GM19351 (cell line): ENCODE results near the gene CCND3.

Experiments used
- ATAC-seq: cut with Tn5 transposase; IDR thresholded peaks from one replicate; pipeline ENCODE4 v1.9.1; 2021; ENCODE audit warnings: mild to moderate bottlenecking, moderate library complexity; ENCODE audit not compliant: unreplicated experiment

The CCND3 gene

DNA sequence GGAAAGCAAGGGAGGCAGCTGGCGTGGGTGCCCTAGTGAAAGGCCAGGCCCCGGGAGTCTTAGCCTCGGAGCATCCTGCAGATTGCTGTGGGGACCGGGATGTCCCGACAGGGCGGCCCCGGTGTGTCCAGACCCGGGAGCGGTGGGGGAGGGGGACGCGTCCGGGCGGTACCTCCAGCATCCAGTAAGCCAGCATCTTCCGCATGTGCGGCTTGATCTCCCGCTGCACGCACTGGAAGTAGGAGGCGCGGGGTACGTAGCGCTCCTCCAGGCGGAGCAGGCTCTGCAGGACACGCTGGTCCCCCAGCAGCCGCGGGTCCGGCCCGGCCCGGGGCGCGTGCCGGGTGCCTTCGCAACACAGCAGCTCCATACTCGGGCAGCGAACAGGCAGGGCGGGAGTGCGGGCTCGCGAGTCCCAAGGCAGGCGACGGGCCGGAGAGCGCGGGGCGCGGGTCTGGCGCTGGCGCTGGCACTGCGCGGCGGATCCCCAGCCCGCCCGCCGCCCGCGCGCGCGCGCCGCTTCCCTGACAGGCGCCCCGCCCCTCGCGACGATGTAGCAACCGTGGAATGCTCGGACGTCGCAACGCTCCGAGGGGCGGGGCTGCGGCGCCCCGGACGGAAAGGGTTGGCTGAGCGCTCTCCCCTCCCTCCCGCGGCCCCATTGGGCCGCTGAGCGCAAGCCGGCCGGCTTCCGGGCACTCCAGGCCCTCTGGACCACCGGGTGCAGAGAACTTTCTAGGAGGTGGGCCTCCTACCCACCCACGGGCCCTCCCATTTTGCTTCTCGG, at the start of gene CCND3:
Gene CCND3 (minus strand): TSS at position 529 of the 787 bp plus-strand sequence. CDS start 159 bp downstream, at position 370.
- peak; percentile 90 for ATAC-seq

DNA sequence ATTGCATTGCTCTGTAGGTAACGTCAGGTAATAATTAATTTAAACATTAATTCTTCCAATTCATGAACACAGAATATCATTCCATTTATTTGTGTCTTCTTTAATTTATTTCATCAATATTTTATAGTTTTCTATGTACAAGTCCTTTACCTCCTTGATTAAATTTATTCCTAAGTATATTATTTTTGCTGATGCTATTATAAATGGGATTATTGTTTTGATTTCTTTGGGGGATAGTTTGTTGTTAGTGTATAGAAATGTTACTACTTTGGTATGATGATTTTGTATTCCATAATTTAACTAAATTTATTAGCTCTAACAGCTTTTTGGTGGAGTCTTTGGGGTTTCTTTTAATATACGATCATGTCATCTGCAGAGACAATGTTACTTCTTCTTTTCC, 44.7 kb upstream of the CCND3 start:
- ATAC-seq = no peak

GRCh38 chr6:41984623-41985022, 43.0 kb upstream of the CCND3 start:
- ATAC-seq = no peak

GRCh38 chr6:41976794-41977484, 35.3 kb upstream of the CCND3 start:
- ATAC-seq = no peak

GRCh38 chr6:41975276-41975675, 33.7 kb upstream of the CCND3 start:
- ATAC-seq = no peak

GRCh38 chr6:41974281-41974825, 32.7 kb upstream of the CCND3 start:
- ATAC-seq = no peak

GRCh38 chr6:41972826-41973225, 31.2 kb upstream of the CCND3 start:
- no peak for ATAC-seq

DNA sequence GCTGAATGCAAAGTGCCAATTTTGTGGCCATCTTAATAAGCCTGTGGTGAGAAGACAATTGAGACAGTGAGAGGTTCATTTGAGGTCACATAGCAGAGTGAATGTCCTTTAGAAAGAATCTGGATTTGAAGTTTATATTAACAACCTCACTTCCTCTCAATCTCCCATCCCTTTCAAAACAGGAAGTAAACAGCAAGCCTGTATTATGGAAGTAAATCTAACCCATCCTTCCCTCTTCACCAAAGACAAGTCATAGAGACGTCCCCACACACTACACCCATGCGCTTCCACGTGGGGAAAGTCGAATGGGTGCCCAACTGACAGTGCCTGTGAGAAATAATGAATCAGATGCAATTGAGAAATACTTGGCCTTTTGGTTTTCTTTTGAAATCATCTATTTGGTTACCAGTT, 28.8 kb upstream of the CCND3 start:
- ATAC-seq = no peak

DNA sequence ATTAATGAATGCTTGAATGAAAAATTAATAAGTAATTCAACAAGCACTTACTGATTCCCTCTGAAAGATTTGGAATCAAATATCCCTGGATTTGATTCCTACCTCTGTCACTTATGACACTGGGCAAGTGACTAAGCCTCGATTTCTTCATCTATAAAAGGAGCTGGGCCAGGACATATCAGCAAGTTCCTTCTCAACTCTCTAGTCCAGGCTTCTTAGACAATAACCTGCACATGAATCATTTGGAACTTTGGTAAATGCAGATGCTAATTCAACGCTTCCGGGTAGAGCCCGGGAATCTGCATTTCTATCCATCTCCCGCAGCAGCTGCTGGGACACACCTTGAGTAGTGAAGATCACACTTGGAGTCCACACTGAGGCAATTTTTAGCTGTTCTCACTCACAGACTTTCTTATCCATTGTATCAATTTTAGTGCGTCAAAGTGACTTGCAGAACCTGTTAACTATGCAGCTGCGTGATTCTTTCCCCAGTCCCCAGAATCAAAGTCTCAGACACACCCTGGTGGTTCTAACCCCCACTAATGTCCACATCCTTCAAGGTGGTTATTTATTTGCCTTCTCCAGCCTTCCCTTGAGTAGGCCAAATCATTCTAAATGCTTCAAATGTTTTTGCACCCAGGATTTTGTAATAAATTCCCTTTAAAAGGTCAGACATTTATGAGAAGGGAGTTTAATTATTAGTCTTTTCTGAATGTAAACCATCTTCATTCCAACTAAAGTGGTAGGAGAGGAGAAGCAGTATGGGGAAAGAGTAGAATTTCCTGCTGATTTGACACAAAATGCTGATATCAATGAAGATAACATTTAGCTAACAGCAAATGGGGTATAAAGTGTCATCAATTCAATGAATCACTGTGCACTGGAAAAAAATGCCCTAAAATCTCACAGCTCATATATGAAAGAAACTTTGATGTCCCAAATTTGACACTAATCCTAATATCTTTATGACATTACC, 26.0 kb upstream of the CCND3 start:
- ATAC-seq = no peak

DNA sequence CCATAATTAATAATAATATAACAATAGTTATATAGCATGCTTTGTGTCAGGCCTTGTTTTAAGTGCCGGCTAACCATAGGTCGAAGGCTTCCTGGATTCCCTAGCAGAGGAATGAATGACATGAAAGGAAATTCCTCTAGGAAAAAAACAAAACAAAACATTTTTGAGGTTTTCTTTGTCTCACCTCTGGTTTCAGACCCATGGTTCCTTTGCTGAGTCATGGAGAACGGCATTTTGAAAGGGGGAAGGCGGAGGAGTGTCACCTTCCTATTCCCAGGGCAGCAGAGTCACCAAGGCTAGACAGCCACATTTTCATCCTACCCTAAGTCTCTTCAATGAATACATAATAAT, 25.3 kb upstream of the CCND3 start:
- no peak for ATAC-seq

DNA sequence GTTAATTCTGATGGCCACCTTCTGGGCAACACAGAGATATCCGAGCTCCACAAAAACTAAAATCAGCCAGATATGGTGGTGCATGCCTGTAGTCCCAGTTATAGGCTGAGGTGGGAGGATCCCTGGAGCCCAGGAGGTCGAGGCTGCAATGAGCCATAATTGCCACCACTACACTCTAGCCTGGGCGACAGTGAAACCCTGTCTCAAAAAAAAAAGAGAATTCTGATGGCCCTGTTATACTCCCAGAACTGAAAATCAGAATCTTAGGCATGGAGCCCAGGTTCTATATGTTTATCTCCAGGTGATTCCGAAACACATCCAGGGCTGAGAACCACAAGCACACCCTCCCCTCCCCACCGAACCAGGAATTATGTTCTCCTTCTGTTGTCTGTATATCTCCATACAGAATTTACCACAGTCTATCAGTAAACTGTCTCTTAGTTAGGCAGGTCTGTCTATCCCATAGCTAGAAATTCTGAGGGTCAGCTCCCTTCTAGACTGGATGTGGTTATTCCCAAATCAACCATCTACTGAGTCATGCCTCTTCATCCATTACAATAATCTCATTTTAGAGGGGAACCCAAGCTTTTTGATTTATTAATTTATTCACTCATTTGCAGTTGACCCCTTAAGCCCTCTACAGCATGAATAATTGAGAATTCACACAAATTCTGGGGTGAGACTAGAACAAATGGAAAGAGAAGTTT, 24.8 kb upstream of the CCND3 start:
- ATAC-seq = no peak

DNA sequence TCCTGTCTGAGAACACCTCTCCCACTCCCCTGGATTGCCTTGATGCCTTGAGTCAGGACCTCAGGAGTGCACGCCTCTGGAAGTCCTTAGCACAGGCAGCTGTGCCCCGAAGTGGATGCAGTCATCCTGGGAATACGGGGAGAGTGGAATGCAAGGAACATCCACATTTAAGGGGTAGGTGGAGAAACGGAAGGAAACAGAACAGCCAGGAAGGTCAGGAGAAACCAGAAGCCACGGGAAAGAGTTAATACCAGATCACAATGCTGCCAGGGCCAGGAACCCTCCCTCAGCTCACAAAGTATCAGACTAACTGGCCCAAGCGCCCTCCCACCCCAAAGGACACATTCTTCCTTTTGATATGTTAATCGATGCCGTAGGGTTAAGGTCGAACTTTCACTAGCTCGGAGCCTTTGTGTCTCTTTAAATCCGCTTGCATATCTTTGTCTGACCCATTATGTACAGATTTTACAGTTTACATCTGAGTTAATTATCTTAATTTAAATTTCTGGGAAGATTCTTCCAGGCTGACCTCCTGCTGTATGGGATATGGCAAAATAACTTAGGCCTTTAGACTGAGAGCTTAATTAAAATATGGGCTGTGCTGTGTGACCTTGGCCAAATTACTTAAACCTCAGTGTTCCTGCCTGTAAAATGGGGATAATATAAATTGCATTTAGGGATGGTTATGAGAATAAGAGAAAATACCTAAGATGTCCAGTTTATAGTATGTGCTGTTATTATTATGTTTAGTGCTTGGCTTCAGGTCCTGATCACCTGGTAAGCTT, 24.0 kb upstream of the CCND3 start:
- no peak for ATAC-seq

DNA sequence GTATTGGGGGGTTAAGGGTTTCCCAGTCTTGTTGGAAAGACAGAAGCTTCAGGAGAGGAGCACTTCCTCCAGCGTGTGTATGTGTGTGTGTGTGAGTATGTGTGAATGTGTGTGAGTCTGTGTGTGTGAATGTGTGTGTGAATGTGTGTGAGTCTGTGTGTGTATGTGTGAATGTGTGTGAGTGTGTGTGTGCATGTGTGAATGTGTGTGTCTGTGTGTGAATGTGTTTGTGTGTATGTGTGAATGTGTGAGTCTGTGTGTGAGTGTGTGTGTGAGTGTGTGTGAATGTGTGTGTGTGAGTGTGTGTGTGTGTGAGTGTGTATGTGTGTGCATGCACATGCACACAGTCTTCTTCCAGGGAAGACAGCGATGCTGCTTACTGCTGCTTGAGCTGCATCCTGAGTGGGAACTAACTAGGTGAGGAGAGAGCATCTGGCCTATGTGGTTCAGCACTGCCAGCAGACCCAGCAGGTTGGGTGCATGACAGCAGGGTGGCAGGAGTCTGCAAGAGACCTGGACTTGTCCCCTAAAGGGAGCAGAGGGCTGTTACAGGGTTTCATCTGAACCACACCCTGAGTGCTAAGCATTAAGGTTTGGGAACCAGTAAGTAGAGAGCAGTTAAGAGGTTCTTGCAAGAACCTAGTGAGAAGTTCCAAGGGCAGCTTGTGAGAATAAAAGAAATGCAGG, 22.7 kb upstream of the CCND3 start:
- ATAC-seq = no peak

DNA sequence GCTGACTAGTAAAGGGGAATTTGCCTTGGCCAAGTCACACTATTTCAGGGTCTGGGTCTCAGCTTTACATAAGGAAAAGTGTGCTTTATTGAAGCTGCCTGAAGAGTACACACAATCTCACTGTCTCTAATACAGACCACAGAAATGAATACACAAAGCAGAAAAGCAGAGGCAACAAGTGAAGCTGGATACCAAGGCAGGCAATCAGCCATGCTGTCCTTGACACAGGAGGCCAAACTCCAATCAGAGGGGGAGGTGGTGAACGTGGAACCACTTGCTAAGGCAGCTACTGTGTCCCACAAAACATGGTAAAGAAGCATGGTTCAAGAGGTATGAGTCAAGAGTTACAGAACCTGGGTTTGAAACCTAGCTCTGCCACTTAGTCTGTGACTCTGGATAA, 21.8 kb upstream of the CCND3 start:
- ATAC-seq = no peak

GRCh38 chr6:41960028-41960427, 18.4 kb upstream of the CCND3 start:
- ATAC-seq = no peak

- no peak for ATAC-seq
Measured at GRCh38 chr6:41958022-41958856, 16.6 kb upstream of the CCND3 start.

DNA sequence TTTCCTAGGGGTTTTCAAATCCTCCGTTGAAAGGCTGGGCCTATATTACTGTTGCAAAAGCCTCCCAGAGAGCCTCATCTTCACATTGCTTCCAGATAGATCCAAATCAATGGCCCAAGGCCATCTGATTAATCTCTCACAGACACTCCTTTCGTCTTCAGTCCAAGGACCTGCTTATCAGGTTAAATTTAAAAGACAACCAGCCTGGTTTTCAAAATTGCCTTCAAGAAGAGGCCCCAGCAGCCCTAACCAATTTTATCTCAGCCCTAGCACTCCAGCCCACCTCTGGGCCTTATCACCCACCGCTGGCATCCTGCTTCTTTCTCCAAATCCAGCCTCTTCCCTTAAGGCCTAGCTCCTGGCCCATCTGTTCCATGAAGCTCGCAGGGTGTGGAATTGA, 15.5 kb upstream of the CCND3 start:
- no peak for ATAC-seq

GRCh38 chr6:41955412-41955811, 13.8 kb upstream of the CCND3 start:
- no peak for ATAC-seq
